GM12878 (cell line): Measurements from ENCODE around the gene ACTA2. TPM values are rescaled to one million over a fixed set of nuclear protein-coding genes. Genes with fewer than 3 reads are reported as not detected.

ENCODE experiments used
- ATAC-seq: fragments of 200-7000 bp; cut with Tn5 transposase; 3 replicates; pipeline ENCODE4 v1.9.1; 2020; ENCODE audit warnings: mild to moderate bottlenecking, moderate library complexity
- BruUV-seq: library from RNA; stranded (reverse); fragments of 400-500 nt; replicated peaks from 2 replicates; lab custom pipeline; 2021; lab: Mats Ljungman, UMichigan
- CTCF ChIA-PET: fragments of 300-600 bp; sonication (Branson Sonifier 250); formaldehyde crosslinking; extraction: SDS; loops from one replicate; lab custom pipeline; 2021; ENCODE audit warnings: inconsistent platforms; lab: Yijun Ruan, JAX
- POLR2A ChIA-PET: fragments of 350-600 bp; formaldehyde crosslinking; extraction: SDS; loops from one replicate; lab custom pipeline; 2021; ENCODE audit warnings: inconsistent platforms; lab: Charles Lee
- RAD21 ChIA-PET: fragments of 300-600 bp; sonication (Branson Sonifier 250); formaldehyde crosslinking; loops from one replicate; lab custom pipeline; 2023; ENCODE audit warnings: antibody characterized with exemption; ENCODE audit not compliant: unreplicated experiment; lab: Charles Lee
- SMC1A ChIA-PET: fragments of 300-600 bp; sonication (Branson Sonifier 250); formaldehyde crosslinking; loops from one replicate; lab custom pipeline; 2023; ENCODE audit not compliant: unreplicated experiment, uncharacterized antibody; lab: Charles Lee
- DNase-seq: peaks from one replicate; pipeline ENCODE4 v3.0.0-alpha.2; 2011; ENCODE audit warnings: low read depth, low spot score
- FAIRE-seq: peaks from 3 replicates; lab custom pipeline; 2011; peaks lifted over from hg19 to GRCh38; lab: Jason Lieb, UNC
- H2AFZ ChIP-seq: 2 replicates; pipeline ENCODE4 v1.6.0; 2011; ENCODE audit warnings: low read depth, low read length, control low read depth; ENCODE audit not compliant: control insufficient read depth
- H3K27ac ChIP-seq: 2 replicates; pipeline ENCODE4 v1.5.1; 2011; ENCODE audit warnings: control low read depth; ENCODE audit not compliant: control insufficient read depth, insufficient read depth
- H3K27me3 ChIP-seq, 2 experiments: replicated peaks in 1 of 2; 2 replicates each; pipeline versions ENCODE4 v1.6.0 to v1.6.1; 2011; ENCODE audit warnings: low read length in 1 of 2; ENCODE audit not compliant: control insufficient read depth in 2 of 2, insufficient read depth in 2 of 2
- H3K36me3 ChIP-seq, 2 experiments: 2 replicates each; pipeline ENCODE4 v1.5.1; 2011; ENCODE audit warnings: low read length in 1 of 2; ENCODE audit not compliant: control insufficient read depth in 2 of 2, insufficient read depth in 2 of 2
- H3K4me1 ChIP-seq: 2 replicates; pipeline ENCODE4 v1.6.1; 2011; ENCODE audit warnings: mild to moderate bottlenecking, low read length, moderate library complexity, mixed read lengths; ENCODE audit not compliant: control insufficient read depth, insufficient read depth
- H3K4me2 ChIP-seq: 2 replicates; pipeline ENCODE4 v1.6.0; 2011; ENCODE audit warnings: control low read depth; ENCODE audit not compliant: control insufficient read depth, insufficient read depth
- H3K4me3 ChIP-seq: fragments of 200-600 bp; sonication (generic); 2 replicates; pipeline ENCODE4 v1.5.1; 2016
- H3K79me2 ChIP-seq: 2 replicates; pipeline ENCODE4 v1.6.0; 2011; ENCODE audit warnings: low read length; ENCODE audit not compliant: control insufficient read depth, insufficient read depth
- H3K9ac ChIP-seq: 2 replicates; pipeline ENCODE4 v1.8.0; 2011; ENCODE audit warnings: low read length, control low read depth, mixed read lengths; ENCODE audit not compliant: control insufficient read depth, insufficient read depth
- H3K9me3 ChIP-seq: replicated peaks from 3 replicates; pipeline ENCODE4 v1.5.1; 2011; ENCODE audit warnings: mild to moderate bottlenecking, low read length; ENCODE audit not compliant: control insufficient read depth, insufficient read depth
- H4K20me1 ChIP-seq: 2 replicates; pipeline ENCODE4 v1.6.0; 2011; ENCODE audit not compliant: control insufficient read depth, insufficient read depth
- HDGF ChIP-seq: fragments of 450-650 bp; IDR thresholded peaks from 2 replicates; pipeline ENCODE4 v1.6.1; 2016; ENCODE audit warnings: antibody characterized with exemption
- MEF2A ChIP-seq: IDR thresholded peaks from 2 replicates; pipeline ENCODE4 v1.6.1; 2011; ENCODE audit warnings: low read depth, mild to moderate bottlenecking, low read length, moderate library complexity; ENCODE audit not compliant: insufficient read depth
- MXI1 ChIP-seq: fragments of 150-350 bp; IDR thresholded peaks from 2 replicates; pipeline ENCODE4 v1.6.1; 2011; ENCODE audit warnings: low read depth, mild to moderate bottlenecking, inconsistent platforms, low read length, improper control_type of control experiment
- PAX5 ChIP-seq: IDR thresholded peaks from 2 replicates; pipeline ENCODE4 v1.6.1; 2011; ENCODE audit warnings: low read depth, low read length, borderline replicate concordance
- POU2F2 ChIP-seq: IDR thresholded peaks from 3 replicates; pipeline ENCODE4 v1.6.1; 2011; ENCODE audit warnings: low read depth, mild to moderate bottlenecking, low read length, borderline replicate concordance
- TAF1 ChIP-seq: IDR thresholded peaks from 2 replicates; pipeline ENCODE4 v1.6.1; 2011; ENCODE audit warnings: mild to moderate bottlenecking, low read depth, low read length, borderline replicate concordance
- WGBS: methylation state at CpG from one replicate; pipeline ENCODE4 v1.1.6; 2016; ENCODE audit warnings: low lambda C conversion rate; ENCODE audit not compliant: insufficient replicate concordance, insufficient coverage; ENCODE audit errors: missing lambda C conversion rate; 5-methylcytosine and 5-hydroxymethylcytosine counted together
- in situ Hi-C: fragments of 300-500 bp; cut with MboI; formaldehyde crosslinking; loops from 9 replicates; pipeline ENCODE4 v1.14.3; 2018; ENCODE audit warnings: mixed read lengths
- intact Hi-C: fragments of 100-400 bp; cut with micrococcal nuclease; formaldehyde crosslinking; loops from one replicate; pipeline ENCODE4 v1.14.2; 2022; ENCODE audit not compliant: unreplicated experiment
- polyA plus RNA-seq, 11 experiments: library from polyadenylated mRNA; depleted of rRNA in 4 of 11; unstranded in 6 of 11; stranded (reverse) in 5 of 11; fragments of >200 nt; fragmentation: Nextera tagmentation in 4 of 11; fragmentation: Illumina TruSeq in 1 of 11; extraction: Ambion mirVana in 4 of 11; extraction: Trizol in 1 of 11; gene quantifications; 1 replicate in 1 of 11; 2 replicates in 10 of 11; pipeline versions ENCODE4 v1.2.1 to v1.2.3, GENCODE V29; 2011 to 2016; ENCODE audit warnings: inconsistent platforms in 2 of 11, missing spikeins in 2 of 11, low read depth in 1 of 11
- total RNA-seq, 4 experiments: library from RNA; depleted of rRNA in 3 of 4; stranded (reverse); fragments of >200 nt in 3 of 4; fragmentation: Illumina TruSeq in 1 of 4; extraction: Trizol in 1 of 4; gene quantifications; 2 replicates each; pipeline versions ENCODE4 v1.2.1 to v1.2.3, GENCODE V29; 2013 to 2021
- TF ChIP-seq, protein P1 (sequence below): fragments of 450-650 bp; IDR thresholded peaks from 2 replicates; pipeline ENCODE4 v1.6.1; 2016; ENCODE audit warnings: mild to moderate bottlenecking, moderate library complexity, borderline replicate concordance
- TF ChIP-seq, protein P2 (sequence below): IDR thresholded peaks from 2 replicates; pipeline ENCODE4 v1.6.1; 2011; ENCODE audit warnings: borderline replicate concordance, low read depth, mild to moderate bottlenecking, moderate library complexity, low read length; ENCODE audit not compliant: insufficient read depth, poor library complexity, severe bottlenecking

The ACTA2 gene
- total and polyA plus RNA-seq, 10 of the 15 experiments (the other 5 are each of a cell fraction or from before 2014, with no cell fraction given), result 7.4 to 78.2 (median 32.4) TPM

DNA sequence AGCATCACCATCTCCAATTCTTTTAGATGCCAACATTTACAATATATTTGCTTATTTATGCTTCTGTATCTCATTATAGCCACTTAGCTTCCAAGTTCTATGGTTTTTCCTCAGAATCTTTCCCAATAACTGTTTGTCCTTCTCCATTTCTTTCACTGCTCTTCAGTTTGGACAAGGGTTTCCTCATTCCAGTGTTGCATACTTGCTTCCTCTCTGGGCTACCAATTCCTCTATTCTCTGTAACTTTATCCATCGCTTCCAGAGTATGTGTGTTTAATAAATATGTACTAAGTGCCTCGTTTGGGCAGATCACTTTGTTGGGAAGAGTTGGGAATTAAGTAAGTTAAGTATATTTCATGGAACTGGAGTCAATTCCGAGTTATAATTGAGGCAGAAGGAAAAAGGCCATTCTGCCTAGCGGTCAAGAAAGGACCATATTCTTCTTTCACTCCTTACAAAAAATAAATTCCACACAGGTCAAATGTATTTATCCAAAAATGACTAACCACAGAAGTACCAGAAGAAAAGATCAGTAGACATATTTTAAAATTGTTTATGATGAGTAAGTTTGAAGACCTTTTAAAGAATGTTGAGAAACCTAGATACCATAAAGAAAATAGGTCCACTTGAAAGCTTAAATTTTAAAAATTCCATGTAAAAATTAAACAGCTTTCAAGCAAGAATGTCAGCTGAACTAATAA is 61.7 kb downstream of the ACTA2 start (continued):
- TF ChIP-seq, protein P1, sequence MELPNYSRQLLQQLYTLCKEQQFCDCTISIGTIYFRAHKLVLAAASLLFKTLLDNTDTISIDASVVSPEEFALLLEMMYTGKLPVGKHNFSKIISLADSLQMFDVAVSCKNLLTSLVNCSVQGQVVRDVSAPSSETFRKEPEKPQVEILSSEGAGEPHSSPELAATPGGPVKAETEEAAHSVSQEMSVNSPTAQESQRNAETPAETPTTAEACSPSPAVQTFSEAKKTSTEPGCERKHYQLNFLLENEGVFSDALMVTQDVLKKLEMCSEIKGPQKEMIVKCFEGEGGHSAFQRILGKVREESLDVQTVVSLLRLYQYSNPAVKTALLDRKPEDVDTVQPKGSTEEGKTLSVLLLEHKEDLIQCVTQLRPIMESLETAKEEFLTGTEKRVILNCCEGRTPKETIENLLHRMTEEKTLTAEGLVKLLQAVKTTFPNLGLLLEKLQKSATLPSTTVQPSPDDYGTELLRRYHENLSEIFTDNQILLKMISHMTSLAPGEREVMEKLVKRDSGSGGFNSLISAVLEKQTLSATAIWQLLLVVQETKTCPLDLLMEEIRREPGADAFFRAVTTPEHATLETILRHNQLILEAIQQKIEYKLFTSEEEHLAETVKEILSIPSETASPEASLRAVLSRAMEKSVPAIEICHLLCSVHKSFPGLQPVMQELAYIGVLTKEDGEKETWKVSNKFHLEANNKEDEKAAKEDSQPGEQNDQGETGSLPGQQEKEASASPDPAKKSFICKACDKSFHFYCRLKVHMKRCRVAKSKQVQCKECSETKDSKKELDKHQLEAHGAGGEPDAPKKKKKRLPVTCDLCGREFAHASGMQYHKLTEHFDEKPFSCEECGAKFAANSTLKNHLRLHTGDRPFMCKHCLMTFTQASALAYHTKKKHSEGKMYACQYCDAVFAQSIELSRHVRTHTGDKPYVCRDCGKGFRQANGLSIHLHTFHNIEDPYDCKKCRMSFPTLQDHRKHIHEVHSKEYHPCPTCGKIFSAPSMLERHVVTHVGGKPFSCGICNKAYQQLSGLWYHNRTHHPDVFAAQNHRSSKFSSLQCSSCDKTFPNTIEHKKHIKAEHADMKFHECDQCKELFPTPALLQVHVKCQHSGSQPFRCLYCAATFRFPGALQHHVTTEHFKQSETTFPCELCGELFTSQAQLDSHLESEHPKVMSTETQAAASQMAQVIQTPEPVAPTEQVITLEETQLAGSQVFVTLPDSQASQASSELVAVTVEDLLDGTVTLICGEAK, result no peak
- TF ChIP-seq TAF1, result no peak

DNA sequence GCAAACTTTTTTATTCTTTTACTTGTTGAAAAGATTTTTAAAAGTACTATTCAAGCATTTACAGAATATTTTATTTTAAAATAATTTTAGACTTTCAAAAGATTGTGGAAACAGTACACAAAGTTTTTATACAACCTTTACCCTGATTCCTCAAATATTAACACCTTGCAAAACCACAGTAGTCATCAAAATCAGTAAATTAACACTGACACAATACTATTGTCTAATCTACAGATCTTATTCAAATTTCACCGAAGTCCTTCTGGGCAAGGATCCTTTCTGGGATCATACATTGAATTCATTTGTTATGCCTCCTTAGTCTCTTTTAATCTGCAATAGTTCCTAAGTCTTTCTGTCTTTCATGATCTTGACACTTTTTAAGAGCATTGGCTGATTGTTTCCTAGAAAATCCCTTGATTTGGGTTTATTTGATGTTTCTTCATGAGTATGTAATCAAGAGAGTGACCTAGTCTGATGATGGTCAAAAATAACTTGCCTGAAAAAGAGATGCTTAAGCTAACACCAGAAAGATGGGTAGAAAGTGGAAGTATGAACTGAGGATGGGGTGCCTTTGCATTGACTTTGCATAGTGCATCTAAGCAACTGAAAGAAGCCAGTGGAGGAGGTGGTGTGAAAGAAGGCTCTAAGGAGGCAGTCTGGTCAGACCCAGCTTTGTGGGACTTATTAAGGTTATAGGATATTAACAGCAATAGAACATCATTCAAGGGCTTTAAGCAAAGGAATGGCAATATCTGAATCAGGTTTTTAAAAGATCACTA is 62.8 kb downstream of the ACTA2 start:
- 12% methylated on average over 1 of the region's 1 CpG for WGBS
- intact Hi-C loops, result loop anchor here (10.0 kb wide), 1 partner anchor 525 kb away; the partner anchor contains the start of gene IFIT5
- FAIRE-seq, result peak; percentile 49
- H2AFZ ChIP-seq, result no peak overlapping the region; the same call in 1 of the 2 replicates
- no peak for TF ChIP-seq PAX5
- TF ChIP-seq MEF2A, result 0 out of 2 replicates have a peak, but pooled peaks have one; percentile 24
- TF ChIP-seq HDGF, result 0 out of 2 replicates have a peak, but pooled peaks have one; percentile 34
- peak; percentile 90; the same call in 2 of the 3 replicates for TF ChIP-seq POU2F2
- no peak for TF ChIP-seq MXI1
- TF ChIP-seq, protein P2, sequence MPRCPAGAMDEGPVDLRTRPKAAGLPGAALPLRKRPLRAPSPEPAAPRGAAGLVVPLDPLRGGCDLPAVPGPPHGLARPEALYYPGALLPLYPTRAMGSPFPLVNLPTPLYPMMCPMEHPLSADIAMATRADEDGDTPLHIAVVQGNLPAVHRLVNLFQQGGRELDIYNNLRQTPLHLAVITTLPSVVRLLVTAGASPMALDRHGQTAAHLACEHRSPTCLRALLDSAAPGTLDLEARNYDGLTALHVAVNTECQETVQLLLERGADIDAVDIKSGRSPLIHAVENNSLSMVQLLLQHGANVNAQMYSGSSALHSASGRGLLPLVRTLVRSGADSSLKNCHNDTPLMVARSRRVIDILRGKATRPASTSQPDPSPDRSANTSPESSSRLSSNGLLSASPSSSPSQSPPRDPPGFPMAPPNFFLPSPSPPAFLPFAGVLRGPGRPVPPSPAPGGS, result no peak
- TF ChIP-seq, all 136 proteins: peak for 3
- peak overlapping the region; percentile 61 for H3K27ac ChIP-seq
- H3K4me2 ChIP-seq, result peak overlapping the region; percentile 77
- BruUV-seq, result no TSS peak
- no peaks in the 10 kb centered on the region for H3K36me3 ChIP-seq
- peak overlapping the region; percentile 34 for H3K4me3 ChIP-seq
- no peaks in the 10 kb centered on the region for H3K27me3 ChIP-seq
- SMC1A ChIA-PET, result interaction anchor here (0.6 to 12.6 kb wide), 8 partner anchors 10 to 103 kb away, joined by 3 to 329 read pairs (median 42); partner anchors contain the start of genes FAS and STAMBPL1
- H3K9me3 ChIP-seq, result no peaks in the 10 kb centered on the region
- no peak for DNase-seq
- H3K4me1 ChIP-seq, result peaks cover 47% of the 10 kb centered on the region
- POLR2A ChIA-PET, result interaction anchor here (2.2 to 13.1 kb wide), 2 partner anchors 10 to 11 kb away, joined by 7 to 248 read pairs; no protein-coding TSS in a partner anchor
- H4K20me1 ChIP-seq, result no peaks in the 10 kb centered on the region
- H3K9ac ChIP-seq, result no peak overlapping the region; the same call in 1 of the 2 replicates
- peaks cover 91% of the 10 kb centered on the region for H3K79me2 ChIP-seq
- ATAC-seq, result peak; percentile 59
- in situ Hi-C loops, result no loop called here
- CTCF ChIA-PET, result interaction anchor here (0.7 to 9.8 kb wide), 4 partner anchors 10 to 110 kb away, joined by 3 to 116 read pairs (median 38); partner anchors contain the start of gene STAMBPL1
- RAD21 ChIA-PET, result interaction anchor here (0.6 to 13.0 kb wide), 5 partner anchors 11 to 270 kb away, joined by 3 to 249 read pairs (median 3); no protein-coding TSS in a partner anchor
